Measurements from ENCODE around the gene MRPS2. TPM values are rescaled to one million over a fixed set of nuclear protein-coding genes. Genes with fewer than 3 reads are reported as not detected.
A peak's percentile ranks its signal among the peaks of the same experiment; 100 is the strongest.

MRPS2 gene
- total and polyA plus RNA-seq, 2 experiments from 2014 or later = 83.2 to 116 TPM

DNA sequence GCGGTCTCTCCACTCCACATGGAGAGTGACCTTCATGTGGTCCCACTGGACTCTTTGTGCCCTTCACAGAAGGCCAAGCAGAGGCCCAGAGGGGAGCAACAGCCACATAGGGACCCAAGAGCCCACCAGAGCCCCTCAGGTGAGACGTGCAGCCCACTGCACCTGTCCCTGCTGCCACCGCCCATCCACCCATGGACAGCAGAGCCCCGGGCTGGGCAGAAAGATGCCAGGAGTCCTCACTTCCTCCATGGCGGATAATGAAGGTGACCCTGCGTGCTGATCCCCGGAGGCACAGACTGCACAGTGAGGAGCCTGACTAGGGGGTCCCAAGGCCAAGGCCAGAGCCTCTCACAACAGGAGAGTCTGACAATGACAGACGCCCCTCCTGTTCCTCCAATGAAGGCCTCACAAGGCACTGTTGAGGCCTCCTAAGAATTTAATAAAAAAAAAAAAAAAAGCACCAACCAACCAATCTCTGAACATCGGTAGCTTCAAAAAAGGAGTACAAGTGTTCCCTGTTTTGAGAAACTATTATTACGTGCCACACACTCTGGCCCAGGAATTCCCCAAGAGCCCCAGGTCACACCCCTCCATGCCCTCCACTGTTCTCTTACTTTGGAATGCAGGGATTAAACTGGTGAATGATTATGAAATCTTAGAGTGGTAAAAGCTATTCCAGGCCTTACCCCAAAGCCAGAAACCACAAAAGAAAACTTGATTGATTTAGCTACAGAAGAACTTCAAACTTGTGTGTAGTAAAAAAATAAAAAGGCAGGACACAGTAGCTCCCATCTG, 23.7 kb upstream of the MRPS2 start:
- Mint-ChIP-seq H3K27me3 (ENCODE audit: insufficient read depth, low read depth, poor library complexity) (peaks cover 11% of the 10 kb centered on the region), H3K9me3 (no peaks in the 10 kb centered on the region), H3K27ac (no peak overlapping the region), H3K36me3 (ENCODE audit: low read depth) (no peaks in the 10 kb centered on the region), H3K4me1 (peaks cover 13% of the 10 kb centered on the region), H3K4me3 (no peak overlapping the region)
- Histone ChIP-seq H3K79me2 (replicated peaks; ENCODE audit: insufficient read depth) (peaks cover 19% of the 10 kb centered on the region), H2AFZ (no peak overlapping the region), H3F3A (replicated peaks; ENCODE audit: low read depth) (peaks cover 12% of the 10 kb centered on the region; the same call in 1 of the 2 replicates), H3K27me3 (ENCODE audit: insufficient read depth) (no peaks in the 10 kb centered on the region), H3K4me2 (no peak overlapping the region), H3K4me3 (no peak overlapping the region), H3K27ac (ENCODE audit: low read depth) (no peak overlapping the region), H4K20me1 (replicated peaks; ENCODE audit: insufficient read depth) (peaks cover 7% of the 10 kb centered on the region; the same call in 1 of the 2 replicates), H3K36me3 (ENCODE audit: insufficient read depth) (no peaks in the 10 kb centered on the region), H3K9me2 (ENCODE audit: insufficient read depth) (no peaks in the 10 kb centered on the region), H3K4me1 (ENCODE audit: insufficient read depth) (peaks cover 6% of the 10 kb centered on the region)
- ATAC-seq (no peak), DNase-seq (ENCODE audit: low spot score) (no peak)
- no peak for TF ChIP-seq STAT1 (IDR thresholded peaks at IDR 0.05; ENCODE audit: unreplicated experiment)
- TF ChIP-seq POLR2AphosphoS5 (IDR thresholded peaks at IDR 0.05; ENCODE audit: low read depth) = no peak
- no peak for TF ChIP-seq CREB1 (CRISPR knock-in tag; IDR thresholded peaks at IDR 0.05; ENCODE audit: low read depth)
- TF ChIP-seq, protein P1, sequence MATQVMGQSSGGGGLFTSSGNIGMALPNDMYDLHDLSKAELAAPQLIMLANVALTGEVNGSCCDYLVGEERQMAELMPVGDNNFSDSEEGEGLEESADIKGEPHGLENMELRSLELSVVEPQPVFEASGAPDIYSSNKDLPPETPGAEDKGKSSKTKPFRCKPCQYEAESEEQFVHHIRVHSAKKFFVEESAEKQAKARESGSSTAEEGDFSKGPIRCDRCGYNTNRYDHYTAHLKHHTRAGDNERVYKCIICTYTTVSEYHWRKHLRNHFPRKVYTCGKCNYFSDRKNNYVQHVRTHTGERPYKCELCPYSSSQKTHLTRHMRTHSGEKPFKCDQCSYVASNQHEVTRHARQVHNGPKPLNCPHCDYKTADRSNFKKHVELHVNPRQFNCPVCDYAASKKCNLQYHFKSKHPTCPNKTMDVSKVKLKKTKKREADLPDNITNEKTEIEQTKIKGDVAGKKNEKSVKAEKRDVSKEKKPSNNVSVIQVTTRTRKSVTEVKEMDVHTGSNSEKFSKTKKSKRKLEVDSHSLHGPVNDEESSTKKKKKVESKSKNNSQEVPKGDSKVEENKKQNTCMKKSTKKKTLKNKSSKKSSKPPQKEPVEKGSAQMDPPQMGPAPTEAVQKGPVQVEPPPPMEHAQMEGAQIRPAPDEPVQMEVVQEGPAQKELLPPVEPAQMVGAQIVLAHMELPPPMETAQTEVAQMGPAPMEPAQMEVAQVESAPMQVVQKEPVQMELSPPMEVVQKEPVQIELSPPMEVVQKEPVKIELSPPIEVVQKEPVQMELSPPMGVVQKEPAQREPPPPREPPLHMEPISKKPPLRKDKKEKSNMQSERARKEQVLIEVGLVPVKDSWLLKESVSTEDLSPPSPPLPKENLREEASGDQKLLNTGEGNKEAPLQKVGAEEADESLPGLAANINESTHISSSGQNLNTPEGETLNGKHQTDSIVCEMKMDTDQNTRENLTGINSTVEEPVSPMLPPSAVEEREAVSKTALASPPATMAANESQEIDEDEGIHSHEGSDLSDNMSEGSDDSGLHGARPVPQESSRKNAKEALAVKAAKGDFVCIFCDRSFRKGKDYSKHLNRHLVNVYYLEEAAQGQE (IDR thresholded peaks at IDR 0.05; ENCODE audit: unreplicated experiment) = no peak
- no peak for TF ChIP-seq EZH2phosphoT487 (IDR thresholded peaks at IDR 0.05; ENCODE audit: unreplicated experiment)
- TF ChIP-seq EZH2 (IDR thresholded peaks at IDR 0.05; ENCODE audit: low read depth, unreplicated experiment) = no peak
- TF ChIP-seq JUNB (IDR thresholded peaks at IDR 0.05; ENCODE audit: unreplicated experiment) = no peak
- TF ChIP-seq ZNF331 (CRISPR knock-in tag; IDR thresholded peaks at IDR 0.05; ENCODE audit: low read depth) = no peak

DNA sequence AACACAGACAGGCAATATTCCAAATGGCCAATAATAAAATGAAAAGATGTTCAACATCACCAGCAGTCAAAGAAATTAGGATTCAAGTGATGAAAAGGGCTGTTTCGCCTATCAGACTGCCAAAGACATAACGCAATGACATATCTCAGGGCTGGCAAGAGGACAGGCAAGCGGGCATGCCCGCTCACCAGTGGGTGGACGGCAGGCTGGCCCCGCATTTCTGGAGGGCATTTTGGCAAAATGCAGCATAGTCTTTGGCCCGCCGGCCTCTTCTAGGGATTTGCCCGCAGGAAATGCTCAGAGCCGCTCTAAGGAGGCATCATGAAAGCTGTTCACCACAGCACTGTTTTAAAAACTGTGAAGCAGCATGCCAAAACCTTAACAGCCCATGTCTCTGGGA, 22.3 kb upstream of the MRPS2 start:
- Mint-ChIP-seq H3K36me3 (ENCODE audit: low read depth) (peaks cover 2% of the 10 kb centered on the region; the same call in 1 of the 3 replicates), H3K27me3 (ENCODE audit: insufficient read depth, low read depth, poor library complexity) (peaks cover 9% of the 10 kb centered on the region), H3K27ac (no peak overlapping the region), H3K4me1 (peaks cover 9% of the 10 kb centered on the region), H3K9me3 (no peaks in the 10 kb centered on the region), H3K4me3 (peak overlapping the region; percentile 81)
- peak overlapping the region; percentile 65; the same call in 1 of the 2 replicates for H3K4me3 ChIP-seq
- no peaks in the 10 kb centered on the region for H3K9me2 ChIP-seq (ENCODE audit: insufficient read depth)
- H4K20me1 ChIP-seq (replicated peaks; ENCODE audit: insufficient read depth) = peaks cover 7% of the 10 kb centered on the region; the same call in 1 of the 2 replicates
- H3K27me3 ChIP-seq (ENCODE audit: insufficient read depth) = no peaks in the 10 kb centered on the region
- no peaks in the 10 kb centered on the region for H3K36me3 ChIP-seq (ENCODE audit: insufficient read depth)
- peak overlapping the region; percentile 70; the same call in 1 of the 2 replicates for H3K4me2 ChIP-seq
- peaks cover 31% of the 10 kb centered on the region for H3K79me2 ChIP-seq (replicated peaks; ENCODE audit: insufficient read depth)
- no peak overlapping the region for H2AFZ ChIP-seq
- no peak overlapping the region for H3K27ac ChIP-seq (ENCODE audit: low read depth)
- ATAC-seq (no peak), DNase-seq (ENCODE audit: low spot score) (no peak)
- TF ChIP-seq STAT1 (IDR thresholded peaks at IDR 0.05; ENCODE audit: unreplicated experiment) = no peak
- no peak for TF ChIP-seq ZNF462 (CRISPR knock-in tag; IDR thresholded peaks at IDR 0.05)
- H3F3A ChIP-seq (replicated peaks; ENCODE audit: low read depth) = peaks cover 12% of the 10 kb centered on the region; the same call in 1 of the 2 replicates
- peaks cover 10% of the 10 kb centered on the region for H3K4me1 ChIP-seq (ENCODE audit: insufficient read depth)
